HG03469 (cell line): ENCODE results near the gene INPP4B.

ENCODE experiments used
- ATAC-seq: cut with Tn5 transposase; IDR thresholded peaks from one replicate; pipeline ENCODE4 v1.9.1; 2021; ENCODE audit warnings: mild to moderate bottlenecking, moderate library complexity, moderate number of reproducible peaks; ENCODE audit not compliant: unreplicated experiment

Gene INPP4B

DNA sequence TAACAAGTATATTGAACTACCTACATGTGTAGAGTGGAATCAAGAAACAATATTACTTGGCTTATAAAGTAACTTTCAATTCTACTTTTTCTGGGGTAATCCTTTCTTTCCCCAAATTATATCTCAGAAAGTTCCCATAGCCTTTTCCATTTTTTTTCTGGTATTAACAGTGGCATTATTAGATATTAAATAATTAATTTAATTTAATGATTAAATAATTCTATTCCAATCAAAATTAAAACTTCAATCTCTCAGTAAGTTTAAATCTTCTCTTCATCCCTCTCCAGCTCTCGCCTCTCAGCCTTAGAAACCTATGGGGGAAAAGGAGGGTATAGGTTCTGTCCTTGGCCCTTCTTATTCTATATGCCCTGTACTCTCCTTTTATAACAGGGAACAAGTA is 262.4 kb downstream of the INPP4B start:
- ATAC-seq: no peak

DNA sequence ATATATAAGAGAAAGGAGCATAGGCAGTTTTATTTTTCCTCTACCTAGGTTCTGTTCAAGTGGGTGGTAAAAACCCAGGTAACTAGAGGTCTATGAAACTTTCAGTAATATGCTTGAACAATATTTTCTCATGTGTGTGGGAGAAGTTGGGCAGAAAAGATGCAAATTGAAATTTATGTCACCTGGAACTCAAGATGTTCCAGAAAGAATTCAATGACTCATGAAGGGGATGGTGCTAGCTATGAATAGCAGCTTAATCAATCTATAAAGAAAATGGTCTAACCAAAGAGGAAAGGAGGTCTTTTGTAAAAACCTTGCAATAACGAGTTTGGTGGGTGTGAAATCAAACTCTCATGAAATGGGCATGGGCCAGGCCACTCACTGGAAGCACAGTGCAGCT is 263.8 kb downstream of the INPP4B start:
- ATAC-seq: no peak

DNA sequence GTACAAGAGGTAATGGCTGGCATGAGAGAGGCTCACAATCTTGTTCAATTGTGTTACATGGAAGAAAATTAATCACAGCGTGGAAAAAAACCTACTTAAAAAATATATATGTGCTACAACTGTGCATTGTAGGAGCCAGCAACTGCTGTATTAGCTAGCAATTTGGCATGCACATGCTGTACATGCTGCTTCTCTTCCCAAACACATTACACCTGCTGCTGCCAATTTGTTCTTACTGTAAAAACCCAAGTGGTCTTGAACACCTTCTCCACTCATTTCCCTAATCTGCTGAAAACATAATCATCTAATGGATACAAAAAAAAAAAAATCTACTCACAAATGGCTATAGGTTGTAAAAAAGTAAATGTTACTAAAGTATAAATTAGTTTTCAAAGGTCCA is 264.2 kb downstream of the INPP4B start:
- no peak for ATAC-seq

DNA sequence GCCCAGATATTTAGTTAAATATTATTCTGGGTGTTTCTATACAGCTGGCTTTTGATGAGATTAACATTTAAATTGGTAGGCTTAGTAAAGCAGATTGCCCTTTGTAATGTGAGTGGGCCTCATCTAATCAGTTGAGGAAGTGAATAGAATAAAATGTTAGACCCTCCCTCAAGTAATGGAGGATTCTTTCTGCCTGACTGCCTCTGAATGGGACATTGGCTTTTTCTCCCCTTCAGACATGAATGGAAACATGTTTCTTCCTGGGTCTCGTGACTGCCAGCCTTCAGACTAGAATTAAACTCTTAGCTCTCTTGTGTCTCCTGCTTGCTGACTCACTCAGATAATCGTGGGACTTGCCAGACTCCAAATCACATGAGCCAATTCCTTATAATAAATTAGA is 266.7 kb downstream of the INPP4B start:
- no peak for ATAC-seq

DNA sequence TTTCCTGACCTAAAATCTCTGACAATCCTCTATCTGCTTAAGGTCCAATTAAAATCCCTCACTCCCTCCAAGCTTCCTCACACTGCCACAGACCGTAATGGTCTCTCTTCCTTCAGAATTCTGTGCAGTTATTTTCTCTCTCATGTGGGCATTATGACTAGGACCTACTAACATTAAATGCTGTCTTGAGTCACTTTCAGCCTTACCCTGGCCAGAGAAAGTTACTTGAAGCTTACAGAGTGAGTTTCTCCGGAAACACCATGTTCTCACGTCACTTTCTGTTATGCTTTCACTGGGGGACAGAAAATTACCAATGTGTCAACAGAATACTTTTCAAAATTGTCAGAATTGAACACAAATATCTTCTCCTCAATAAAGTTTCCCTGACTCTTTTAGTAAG is 271.8 kb downstream of the INPP4B start:
- ATAC-seq: no peak

DNA sequence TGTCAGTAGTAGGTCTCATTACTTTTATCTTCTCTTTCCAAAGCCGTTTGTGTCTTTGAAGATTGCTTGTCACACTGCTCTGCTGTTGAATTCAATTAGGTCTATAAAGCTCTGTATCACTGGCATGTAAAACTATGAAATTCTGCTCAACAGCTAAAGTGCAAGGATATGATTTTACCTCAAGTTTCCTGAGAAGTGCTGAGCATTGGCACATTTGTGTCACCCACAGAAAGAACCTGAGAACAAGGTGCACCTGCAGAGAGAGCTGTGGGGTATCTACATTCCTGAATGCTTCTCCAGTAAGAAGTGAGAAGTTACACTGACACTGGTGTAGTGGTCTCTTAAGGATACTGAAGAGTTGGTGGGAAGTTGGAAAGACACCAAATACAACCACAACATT is 274.0 kb downstream of the INPP4B start:
- ATAC-seq: no peak

DNA sequence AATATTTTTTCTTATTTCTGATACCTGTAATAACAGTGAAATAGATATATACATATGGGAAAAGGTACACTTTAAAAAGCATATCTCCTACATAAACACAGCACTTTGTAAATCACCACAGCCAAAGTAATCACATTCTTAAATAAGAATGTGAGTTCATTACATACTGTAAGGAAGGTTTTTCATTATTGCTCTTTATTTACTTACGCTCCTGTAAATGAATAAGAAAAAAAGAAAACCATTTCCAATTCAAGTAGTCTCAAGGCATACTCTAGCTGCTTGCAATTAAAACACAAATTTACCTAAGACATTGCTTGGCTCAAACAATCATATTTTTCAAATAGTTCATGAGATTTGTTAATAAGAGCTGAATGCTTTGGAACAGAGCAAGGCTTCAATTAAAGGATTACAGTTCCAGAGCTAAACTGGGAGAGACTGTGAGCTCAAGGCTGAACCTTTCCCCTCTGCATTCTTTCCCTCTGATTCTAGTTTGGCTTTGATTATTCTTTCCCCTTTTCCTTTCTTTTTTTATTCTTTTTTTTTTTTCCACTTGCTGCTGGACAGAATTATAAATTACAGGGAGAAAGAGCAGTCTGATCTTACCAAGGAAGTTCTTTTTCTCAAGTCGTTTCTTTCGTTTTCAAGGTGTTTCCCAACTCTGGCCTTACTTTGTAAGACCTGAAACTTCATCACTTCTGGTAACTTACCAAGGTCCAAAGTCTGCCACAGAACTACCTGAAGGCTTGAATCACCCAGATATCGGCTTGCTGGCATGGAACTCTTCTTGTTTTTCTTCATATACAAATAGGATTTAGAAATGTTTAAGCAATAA is 278.3 kb downstream of the INPP4B start:
- no peak for ATAC-seq

DNA sequence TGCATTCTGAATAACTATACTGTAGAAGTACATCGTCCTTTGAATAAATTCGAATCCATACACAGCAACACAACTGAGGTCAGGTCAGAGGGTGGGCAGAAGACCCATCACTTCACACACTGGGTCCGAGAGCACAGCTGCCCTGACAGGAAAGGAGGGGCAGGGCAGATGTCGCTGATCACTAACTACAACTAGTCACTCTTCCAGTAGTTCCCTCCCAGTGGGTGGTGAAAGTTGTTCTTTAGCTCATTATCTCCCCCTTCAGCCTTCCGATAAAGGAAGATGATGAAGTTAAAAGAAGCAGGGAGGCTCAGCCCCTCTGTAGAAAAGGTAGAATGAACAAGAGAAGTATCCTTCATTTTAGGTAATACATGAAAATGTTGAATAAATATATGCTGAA is 278.9 kb downstream of the INPP4B start:
- ATAC-seq: no peak

DNA sequence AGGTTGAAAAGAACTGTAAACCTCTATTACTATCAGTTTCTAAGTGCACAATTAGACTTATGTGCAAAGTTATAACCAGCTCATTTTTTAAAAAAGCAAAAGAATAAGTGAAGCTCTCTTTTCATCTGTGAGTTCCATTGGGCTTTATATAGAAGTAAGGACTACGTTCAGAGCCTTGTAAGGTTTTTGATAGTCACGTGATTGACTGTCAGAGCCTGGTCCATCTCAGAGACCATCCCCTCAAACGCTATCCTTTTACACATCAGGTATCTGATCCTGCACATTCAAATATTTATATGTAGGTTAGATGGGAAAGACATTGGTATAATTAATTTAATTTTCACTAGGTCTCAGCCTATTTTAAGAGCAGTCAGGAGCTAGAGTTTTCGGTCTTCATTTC is 279.3 kb downstream of the INPP4B start:
- ATAC-seq: no peak

DNA sequence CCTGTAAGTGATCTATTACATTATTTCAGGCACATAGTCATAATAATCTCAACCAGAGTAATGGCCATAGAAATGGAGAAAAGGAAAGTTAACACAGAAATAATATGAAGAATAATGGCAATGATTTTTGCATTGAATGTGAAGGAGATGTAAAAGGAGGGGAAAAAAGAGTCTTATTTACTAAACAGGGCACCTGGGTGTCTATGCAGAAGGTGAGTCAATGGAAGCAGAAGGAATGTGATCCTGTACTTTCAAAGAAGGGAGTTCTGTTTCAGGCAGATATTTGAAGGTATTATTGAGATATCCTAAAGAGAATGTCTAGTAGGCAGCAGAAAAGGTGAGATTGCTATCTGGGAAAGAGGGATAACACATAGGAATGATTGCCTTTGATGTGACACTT is 279.9 kb downstream of the INPP4B start:
- no peak for ATAC-seq

DNA sequence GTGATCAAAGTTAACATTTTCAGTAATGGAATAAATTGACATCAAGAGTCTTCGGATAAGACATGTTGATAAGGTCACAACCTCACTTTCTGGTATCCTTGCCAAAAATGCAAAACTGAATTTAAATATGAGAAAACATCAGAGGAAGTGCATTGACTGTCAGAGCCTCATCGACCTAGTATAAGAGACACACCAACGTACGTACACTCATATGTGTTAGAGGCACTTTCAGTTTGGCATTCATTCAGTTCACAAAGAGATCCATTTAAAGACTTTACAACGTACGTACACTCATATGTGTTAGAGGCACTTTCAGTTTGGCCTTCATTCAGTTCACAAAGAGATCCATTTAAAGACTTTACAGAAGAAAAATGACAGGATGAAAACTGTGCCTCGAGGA is 280.3 kb downstream of the INPP4B start:
- no peak for ATAC-seq

DNA sequence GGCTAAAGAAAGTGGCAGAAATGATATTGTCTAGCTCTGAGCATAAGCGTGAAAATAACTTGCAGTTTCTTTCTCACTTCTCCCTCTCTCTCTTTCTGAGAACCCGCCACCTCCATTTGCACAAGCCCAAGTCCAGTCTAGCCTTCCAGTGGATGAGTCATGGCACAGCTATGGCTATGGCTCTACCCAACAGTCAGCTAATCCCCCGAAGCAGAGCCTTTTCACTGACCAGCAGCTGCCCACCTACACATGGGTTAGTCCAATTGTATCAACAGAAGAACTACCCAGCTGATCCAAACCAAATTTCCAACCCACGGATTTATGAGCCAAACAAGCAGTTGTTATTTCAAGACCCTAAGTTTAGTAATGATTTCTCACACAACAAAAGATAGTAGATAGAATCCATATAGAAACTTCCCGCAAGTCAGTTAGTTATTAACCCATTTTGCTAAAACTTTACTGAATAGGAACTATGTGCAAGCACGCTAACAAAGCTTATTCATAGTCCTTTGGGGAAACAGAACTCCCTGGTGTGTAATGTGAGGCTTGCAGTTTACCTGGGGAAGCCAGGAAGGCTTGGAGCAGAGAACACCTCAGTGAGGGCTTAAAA is 282.3 kb downstream of the INPP4B start:
- no peak for ATAC-seq

DNA sequence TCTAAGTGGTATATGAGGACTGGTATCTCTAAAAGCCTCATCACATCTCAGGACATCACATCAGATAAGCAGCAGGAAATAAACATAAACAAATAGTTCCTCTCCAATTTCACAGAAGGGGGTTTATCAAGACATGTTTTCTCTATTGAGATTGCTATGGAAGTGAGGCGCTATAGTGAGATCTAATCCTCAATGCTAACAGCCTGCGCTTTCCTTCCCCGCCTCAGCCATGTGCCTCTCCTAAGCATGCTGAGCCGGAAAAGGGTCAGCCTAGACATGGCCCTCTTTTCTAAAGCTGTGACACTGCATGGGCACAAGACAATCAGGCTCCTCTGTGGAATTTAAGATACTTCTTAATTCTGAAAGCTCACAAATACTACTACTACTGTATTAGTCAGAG is 286.1 kb downstream of the INPP4B start:
- no peak for ATAC-seq

DNA sequence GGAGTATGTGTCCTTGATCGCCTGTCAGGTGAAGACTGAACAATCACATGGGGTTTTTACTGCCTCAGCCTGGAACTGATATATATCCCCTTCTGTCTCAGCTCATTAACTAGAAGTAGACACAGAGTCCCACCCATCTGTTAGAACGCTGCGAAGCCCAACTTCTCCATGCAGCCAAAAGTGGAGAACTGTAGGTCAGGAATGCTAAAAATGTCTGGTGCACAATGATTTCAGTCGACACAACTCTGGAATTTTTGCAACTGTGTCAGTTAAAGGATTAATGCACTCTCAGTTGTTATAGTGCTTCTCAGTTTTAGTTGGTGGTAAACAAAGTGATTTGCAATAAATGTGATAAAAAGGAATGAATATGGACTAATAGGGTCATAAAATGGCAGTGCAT is 287.2 kb downstream of the INPP4B start:
- ATAC-seq: no peak

DNA sequence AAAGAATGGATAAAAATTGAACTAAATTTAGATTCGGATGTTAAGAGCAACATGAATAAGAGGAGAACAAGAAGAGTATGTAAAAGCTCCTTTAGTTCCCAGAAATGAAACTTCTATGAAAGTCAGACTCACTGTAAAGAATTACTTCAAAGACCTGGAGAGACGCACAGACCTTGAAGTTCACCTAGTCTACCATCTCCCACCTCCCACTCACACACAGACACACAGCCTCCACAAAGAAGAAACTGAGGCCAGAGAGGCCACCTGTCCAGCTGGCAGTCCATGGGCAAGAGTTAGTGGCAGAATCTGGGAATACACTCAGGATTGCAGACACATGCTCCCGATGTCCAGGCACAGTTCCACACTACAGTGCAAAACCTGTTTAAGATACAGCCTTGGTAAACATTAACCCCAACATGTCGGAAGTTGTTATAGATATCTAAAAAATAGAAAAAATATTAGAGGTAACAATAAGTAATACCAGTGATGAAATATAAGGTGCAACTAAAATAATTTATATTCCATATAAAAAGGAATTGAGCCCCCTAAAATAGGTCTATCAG is 288.8 kb downstream of the INPP4B start:
- ATAC-seq: no peak

DNA sequence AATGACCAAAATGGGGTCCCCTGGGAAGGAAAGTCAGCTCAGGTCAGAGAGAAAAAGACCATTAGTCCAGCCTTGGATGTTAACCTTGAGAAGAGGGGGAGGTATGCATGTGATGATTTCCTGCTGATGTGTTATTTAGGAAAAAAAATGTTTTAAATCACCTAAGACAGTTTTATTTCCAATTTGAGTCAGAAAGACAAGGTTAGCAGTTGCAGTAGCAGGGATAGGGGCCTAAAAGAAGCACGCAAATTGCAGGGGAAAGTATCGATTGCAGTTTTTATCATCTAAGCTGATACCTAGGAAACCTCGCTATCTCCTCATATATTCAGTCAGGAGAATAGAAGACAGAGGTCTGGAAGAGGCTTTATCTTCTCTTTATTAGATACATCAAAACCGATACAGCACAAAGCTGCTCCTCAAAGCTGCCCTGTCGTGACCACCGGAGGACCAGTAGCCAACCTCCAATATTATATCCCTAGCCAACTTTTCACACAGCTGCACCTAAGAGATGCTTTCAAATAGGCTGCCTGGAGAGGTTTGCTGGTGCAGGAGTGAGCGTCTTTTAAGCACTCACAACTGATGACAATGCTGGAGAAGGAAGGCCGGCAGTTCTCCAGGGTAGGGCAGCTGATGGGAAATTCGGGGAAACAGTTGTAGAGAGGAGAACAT is 289.4 kb downstream of the INPP4B start:
- no peak for ATAC-seq

DNA sequence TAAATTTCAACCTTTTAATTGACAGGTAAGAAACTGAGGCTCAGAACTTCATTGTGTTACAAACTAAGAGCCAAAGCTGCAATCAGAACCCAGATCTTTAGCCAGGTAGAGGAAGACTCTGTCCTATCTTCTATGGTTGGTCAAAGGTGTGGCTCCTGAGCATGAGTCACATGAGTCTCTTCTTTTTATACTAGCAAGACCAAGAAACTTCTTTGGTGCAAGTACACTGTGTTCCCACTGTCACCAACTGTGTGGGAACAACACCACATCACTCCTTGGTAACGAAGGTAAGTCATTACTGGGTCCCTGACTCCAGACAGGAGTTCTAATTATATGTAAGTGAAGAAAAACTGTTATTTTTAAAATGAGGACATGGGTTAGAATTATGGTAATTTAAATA is 290.1 kb downstream of the INPP4B start:
- ATAC-seq: no peak

DNA sequence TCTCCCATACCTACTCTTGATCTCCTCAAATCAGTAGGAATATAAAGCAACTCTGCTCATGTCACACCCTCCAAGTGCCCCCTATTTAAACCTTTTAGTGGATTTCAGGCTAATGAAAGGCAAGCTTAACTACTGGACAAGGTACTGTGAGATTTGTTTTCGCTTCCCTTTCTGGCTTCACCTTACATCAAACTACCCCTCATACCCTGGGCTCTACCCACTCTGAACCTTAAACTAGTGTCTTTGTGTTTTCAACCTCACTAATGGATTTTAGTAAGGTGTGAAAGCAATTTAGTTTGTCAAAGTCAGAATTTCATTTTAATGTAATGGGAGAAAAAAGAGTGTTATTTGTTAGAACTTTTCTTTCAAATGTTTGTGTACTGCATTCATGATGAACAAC is 291.7 kb downstream of the INPP4B start:
- no peak for ATAC-seq

DNA sequence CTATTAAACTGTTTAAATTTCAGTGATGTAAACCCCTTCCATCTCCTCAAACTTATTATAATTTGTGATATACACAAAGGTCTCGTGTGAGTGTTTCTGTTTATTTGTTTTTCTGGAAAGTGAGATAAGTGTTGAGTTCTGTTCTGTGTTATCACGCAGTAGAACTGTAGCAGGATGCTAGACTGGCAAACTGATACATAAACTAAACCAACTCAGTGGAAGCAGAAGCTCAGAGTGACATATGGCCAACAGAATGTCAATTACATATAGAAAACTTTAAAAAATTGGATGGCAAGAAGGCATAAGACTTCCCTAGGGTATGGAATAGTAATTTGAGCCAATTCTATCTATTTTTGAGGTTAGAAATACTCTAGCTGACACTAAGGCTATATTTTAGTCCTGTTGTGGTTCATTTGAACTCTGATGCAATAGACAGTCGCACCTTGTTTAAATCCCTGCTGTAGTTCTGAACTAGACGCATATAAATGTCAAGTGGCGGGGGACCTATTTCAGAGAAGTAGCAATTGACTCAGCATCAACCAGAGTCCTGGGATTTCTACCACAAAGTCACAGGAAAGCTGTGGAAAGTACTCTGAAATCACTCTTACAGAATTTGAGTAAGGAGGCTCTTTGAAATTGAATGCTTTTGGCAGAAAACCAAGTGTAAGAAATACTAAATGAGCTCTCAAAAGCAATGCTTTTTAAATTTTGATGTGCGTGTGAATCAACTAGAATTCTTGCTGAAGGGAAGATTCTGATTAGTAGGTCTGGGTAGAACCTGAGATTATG is 294.4 kb downstream of the INPP4B start:
- no peak for ATAC-seq

DNA sequence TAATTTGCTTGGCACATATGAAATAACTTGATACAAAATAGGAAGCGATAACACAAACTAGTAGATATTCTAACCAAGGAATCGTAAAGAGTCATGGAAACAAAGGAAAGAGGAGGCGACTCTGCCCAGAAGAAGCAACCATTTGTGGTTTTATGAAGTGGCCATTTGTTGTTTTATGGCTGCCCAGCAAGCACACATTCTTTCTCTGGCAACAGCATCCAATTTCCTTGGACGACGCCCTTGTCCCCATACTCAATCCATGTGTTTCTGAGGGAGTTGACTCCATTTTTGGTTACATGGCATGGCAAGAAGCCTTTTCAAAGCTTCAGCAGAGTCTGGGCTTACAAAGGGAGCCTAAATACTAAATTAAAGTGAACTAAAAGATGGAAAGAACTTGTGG is 295.1 kb downstream of the INPP4B start:
- no peak for ATAC-seq
